Neural cell (in vitro differentiated cells): ENCODE measurements around the gene GHRL. TPM values are rescaled to one million over a fixed set of nuclear protein-coding genes. Genes with fewer than 3 reads are reported as not detected.

Source experiments
- H2AFZ ChIP-seq: fragments of 200-600, 300-800 bp; sonication (generic), shearing (Covaris generic); 2 replicates; pipeline ENCODE4 v1.6.0; 2014; ENCODE audit warnings: low read depth, mild to moderate bottlenecking, antibody characterized with exemption, low read length, moderate library complexity
- H3F3A ChIP-seq: fragments of 200-600 bp; shearing (Covaris generic); 2 replicates; pipeline ENCODE4 v1.6.1; 2016; ENCODE audit warnings: mild to moderate bottlenecking, moderate library complexity, mixed read lengths, antibody characterized with exemption, low read length; ENCODE audit not compliant: insufficient read depth, poor library complexity, severe bottlenecking
- H3K27ac ChIP-seq: fragments of 200-600, 300-800 bp; sonication (generic), shearing (Covaris generic); 2 replicates; pipeline ENCODE4 v1.5.1; 2014; ENCODE audit warnings: mild to moderate bottlenecking, low read length, moderate library complexity
- H3K27me3 ChIP-seq: fragments of 300-800, 200-600 bp; sonication (generic), shearing (Covaris generic); 2 replicates; pipeline ENCODE4 v1.6.0; 2014; ENCODE audit warnings: mild to moderate bottlenecking, low read depth, low read length, moderate library complexity; ENCODE audit not compliant: insufficient read depth
- H3K36me3 ChIP-seq: fragments of 300-800, 200-600 bp; sonication (generic), shearing (Covaris generic); 2 replicates; pipeline ENCODE4 v1.5.1; 2014; ENCODE audit warnings: mild to moderate bottlenecking, antibody characterized with exemption, low read length, moderate library complexity; ENCODE audit not compliant: insufficient read depth
- H3K4me2 ChIP-seq: fragments of 300-800, 200-600 bp; sonication (generic), shearing (Covaris generic); 2 replicates; pipeline ENCODE4 v1.6.0; 2014; ENCODE audit warnings: mild to moderate bottlenecking, low read length
- H3K4me3 ChIP-seq: fragments of 300-800, 200-600 bp; sonication (generic), shearing (Covaris generic); 2 replicates; pipeline ENCODE4 v1.5.1; 2014; ENCODE audit warnings: mild to moderate bottlenecking, low read length, moderate library complexity
- H3K79me2 ChIP-seq: fragments of 200-600 bp; shearing (Covaris generic); replicated peaks from 2 replicates; pipeline ENCODE4 v1.6.0; 2014; ENCODE audit warnings: mild to moderate bottlenecking, low read length, moderate library complexity; ENCODE audit not compliant: insufficient read depth
- H3K9ac ChIP-seq: fragments of 300-800, 200-600 bp; sonication (generic), shearing (Covaris generic); 2 replicates; pipeline ENCODE4 v1.6.1; 2016; ENCODE audit warnings: mild to moderate bottlenecking, low read length, mixed read lengths
- H3K9me2 ChIP-seq: fragments of 200-600 bp; shearing (Covaris generic); 2 replicates; pipeline ENCODE4 v1.6.1; 2016; ENCODE audit warnings: mild to moderate bottlenecking, low read length, mixed read lengths; ENCODE audit not compliant: insufficient read depth
- H3K9me3 ChIP-seq: fragments of 200-600, 300-800 bp; sonication (generic), shearing (Covaris generic); 2 replicates; pipeline ENCODE4 v1.6.1; 2016; ENCODE audit warnings: mild to moderate bottlenecking, mixed run types, low read length, moderate library complexity, mixed read lengths
- H4K20me1 ChIP-seq: fragments of 200-600 bp; shearing (Covaris generic); 2 replicates; pipeline ENCODE4 v1.6.1; 2016; ENCODE audit warnings: mild to moderate bottlenecking, mixed run types; ENCODE audit not compliant: insufficient read depth
- CTCF ChIP-seq: fragments of 450-650 bp; IDR thresholded peaks from 2 replicates; pipeline ENCODE4 v1.5.1; 2014; ENCODE audit warnings: antibody characterized with exemption, mild to moderate bottlenecking, moderate library complexity; ENCODE audit not compliant: poor library complexity, severe bottlenecking
- EP300 ChIP-seq: fragments of 450-650 bp; conservative IDR thresholded peaks from 2 replicates; pipeline ENCODE4 v1.6.1; 2014; ENCODE audit warnings: antibody characterized with exemption, mild to moderate bottlenecking, moderate library complexity; ENCODE audit not compliant: poor library complexity, severe bottlenecking
- EZH2 ChIP-seq: fragments of 200-600, 300-800 bp; shearing (Covaris generic), sonication (generic); IDR thresholded peaks from 2 replicates; pipeline ENCODE4 v1.6.1; 2014; ENCODE audit warnings: antibody characterized with exemption, low read length, borderline replicate concordance, mild to moderate bottlenecking; ENCODE audit not compliant: insufficient read depth, poor library complexity, severe bottlenecking
- MXI1 ChIP-seq: fragments of 450-650 bp; conservative IDR thresholded peaks from 2 replicates; pipeline ENCODE4 v1.6.1; 2014; ENCODE audit warnings: antibody characterized with exemption, mild to moderate bottlenecking; ENCODE audit not compliant: poor library complexity, severe bottlenecking
- RAD21 ChIP-seq: fragments of 450-650 bp; conservative IDR thresholded peaks from 2 replicates; pipeline ENCODE4 v1.6.1; 2014; ENCODE audit warnings: antibody characterized with exemption, mild to moderate bottlenecking, moderate library complexity
- REST ChIP-seq: IDR thresholded peaks from 2 replicates; pipeline ENCODE4 v1.6.1; 2012; ENCODE audit warnings: borderline replicate concordance
- SMC3 ChIP-seq: fragments of 450-650 bp; conservative IDR thresholded peaks from 2 replicates; pipeline ENCODE4 v1.6.1; 2014; ENCODE audit warnings: antibody characterized with exemption, mild to moderate bottlenecking, moderate library complexity; ENCODE audit not compliant: poor library complexity
- TAF1 ChIP-seq: IDR thresholded peaks from 2 replicates; pipeline ENCODE4 v1.6.1; 2012; ENCODE audit warnings: low read depth
- polyA plus RNA-seq: library from polyadenylated mRNA; depleted of rRNA; stranded (reverse); fragments of >200 nt; gene quantifications from 2 replicates; pipeline ENCODE4 v1.2.3, GENCODE V29; 2014

GHRL gene
- polyA plus RNA-seq, 1 donor from 2014 or later: 2.8 TPM

GRCh38 chr3:10290481-10291176 lies 2.1 kb downstream of the GHRL start:
- Histone ChIP-seq H3F3A (no peaks in the 10 kb centered on the region), H3K9me2 (no peaks in the 10 kb centered on the region), H4K20me1 (no peaks in the 10 kb centered on the region), H3K27me3 (no peaks in the 10 kb centered on the region), H2AFZ (no peak overlapping the region), H3K79me2 (no peaks in the 10 kb centered on the region), H3K4me3 (no peak overlapping the region), H3K9me3 (no peaks in the 10 kb centered on the region), H3K9ac (no peak overlapping the region), H3K4me2 (no peak overlapping the region), H3K36me3 (no peaks in the 10 kb centered on the region), H3K27ac (no peak overlapping the region)
- no peak for TF ChIP-seq SMC3
- TF ChIP-seq TAF1: no peak
- no peak for TF ChIP-seq EP300
- no peak for TF ChIP-seq MXI1
- TF ChIP-seq EZH2: no peak

GRCh38 chr3:10289787-10290355 lies 2.9 kb downstream of the GHRL start:
- H3K36me3 ChIP-seq: no peaks in the 10 kb centered on the region
- H3K9ac ChIP-seq: no peak overlapping the region
- no peak overlapping the region for H3K4me2 ChIP-seq
- no peaks in the 10 kb centered on the region for H3K9me3 ChIP-seq
- H3K9me2 ChIP-seq: no peaks in the 10 kb centered on the region
- H3K79me2 ChIP-seq: no peaks in the 10 kb centered on the region
- no peaks in the 10 kb centered on the region for H3K27me3 ChIP-seq
- no peaks in the 10 kb centered on the region for H3F3A ChIP-seq
- no peaks in the 10 kb centered on the region for H4K20me1 ChIP-seq
- TF ChIP-seq EP300: no peak
- no peak for TF ChIP-seq REST
- no peak for TF ChIP-seq EZH2
- no peak for TF ChIP-seq MXI1
- TF ChIP-seq RAD21: no peak
- no peak overlapping the region for H3K4me3 ChIP-seq
- no peak overlapping the region for H3K27ac ChIP-seq
- H2AFZ ChIP-seq: no peak overlapping the region

GRCh38 chr3:10289077-10289476 lies 3.7 kb downstream of the GHRL start:
- H3K27ac ChIP-seq: no peak overlapping the region
- no peaks in the 10 kb centered on the region for H3K9me2 ChIP-seq
- H4K20me1 ChIP-seq: no peaks in the 10 kb centered on the region
- no peak overlapping the region for H3K9ac ChIP-seq
- no peaks in the 10 kb centered on the region for H3F3A ChIP-seq
- no peaks in the 10 kb centered on the region for H3K79me2 ChIP-seq
- H2AFZ ChIP-seq: no peak overlapping the region
- H3K4me2 ChIP-seq: no peak overlapping the region
- TF ChIP-seq CTCF (no peak), REST (no peak), SMC3 (no peak), EZH2 (no peak), RAD21 (no peak), TAF1 (no peak)
- no peaks in the 10 kb centered on the region for H3K27me3 ChIP-seq
- no peaks in the 10 kb centered on the region for H3K36me3 ChIP-seq
- no peaks in the 10 kb centered on the region for H3K9me3 ChIP-seq
- no peak overlapping the region for H3K4me3 ChIP-seq
